Measurements from ENCODE around the gene CD151.

CD151 gene

DNA sequence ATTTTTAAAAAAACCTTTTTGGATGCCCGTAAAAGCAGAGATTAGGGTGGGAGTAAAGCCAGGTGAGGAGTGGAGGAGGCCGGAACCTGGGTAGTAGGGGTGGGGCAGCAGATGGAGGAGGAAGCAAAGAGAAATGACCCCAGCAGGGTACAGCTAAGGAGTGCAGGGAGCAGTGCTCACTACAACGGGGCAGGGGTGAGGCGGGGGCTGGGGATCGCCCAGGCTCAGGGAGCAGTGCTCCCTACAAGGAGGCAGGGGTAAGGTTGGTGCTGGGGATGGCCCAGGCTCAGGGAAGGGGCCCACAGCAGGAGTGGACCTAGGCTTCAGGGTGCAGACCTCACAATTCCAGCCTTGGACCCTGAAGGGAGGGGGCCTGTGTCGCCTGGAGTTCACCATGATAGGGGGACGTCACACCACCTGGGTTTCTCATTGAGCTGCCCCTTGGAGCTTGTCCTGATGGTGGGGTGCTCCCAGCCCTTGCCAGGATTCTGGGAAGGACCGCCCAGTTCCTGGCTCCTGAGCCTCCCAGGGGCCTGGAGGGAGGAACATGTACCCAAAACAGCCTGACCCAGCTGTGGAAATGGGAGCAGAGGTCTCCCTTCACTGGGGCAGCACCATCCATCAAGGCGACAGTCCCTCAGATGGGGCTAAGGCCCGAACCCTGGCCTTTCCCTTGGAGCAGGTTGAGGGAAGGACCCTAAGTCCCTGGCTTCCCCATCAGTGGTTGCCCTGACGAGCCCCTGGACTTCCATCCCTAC, 16.9 kb upstream of the CD151 start:
- DNase-seq (ENCODE audit: low spot score): no peak

DNA sequence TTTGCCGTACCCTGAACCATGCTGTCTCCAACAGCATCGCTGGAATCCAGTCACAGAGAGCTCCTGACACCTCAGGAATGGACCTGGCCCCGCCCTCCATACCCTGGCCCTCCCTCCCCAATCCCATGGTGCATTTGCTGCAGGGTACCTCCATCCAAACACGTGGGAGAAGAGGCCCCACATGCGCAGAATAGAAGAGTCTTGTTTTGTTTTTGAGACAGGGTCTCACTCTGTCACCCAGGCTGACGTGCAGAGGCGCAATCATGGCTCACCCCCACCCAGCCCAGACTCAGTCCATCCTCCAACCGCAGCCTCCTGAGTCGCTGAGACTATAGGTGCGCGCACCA, 16.3 kb upstream of the CD151 start:
- DNase-seq (ENCODE audit: low spot score): no peak

DNA sequence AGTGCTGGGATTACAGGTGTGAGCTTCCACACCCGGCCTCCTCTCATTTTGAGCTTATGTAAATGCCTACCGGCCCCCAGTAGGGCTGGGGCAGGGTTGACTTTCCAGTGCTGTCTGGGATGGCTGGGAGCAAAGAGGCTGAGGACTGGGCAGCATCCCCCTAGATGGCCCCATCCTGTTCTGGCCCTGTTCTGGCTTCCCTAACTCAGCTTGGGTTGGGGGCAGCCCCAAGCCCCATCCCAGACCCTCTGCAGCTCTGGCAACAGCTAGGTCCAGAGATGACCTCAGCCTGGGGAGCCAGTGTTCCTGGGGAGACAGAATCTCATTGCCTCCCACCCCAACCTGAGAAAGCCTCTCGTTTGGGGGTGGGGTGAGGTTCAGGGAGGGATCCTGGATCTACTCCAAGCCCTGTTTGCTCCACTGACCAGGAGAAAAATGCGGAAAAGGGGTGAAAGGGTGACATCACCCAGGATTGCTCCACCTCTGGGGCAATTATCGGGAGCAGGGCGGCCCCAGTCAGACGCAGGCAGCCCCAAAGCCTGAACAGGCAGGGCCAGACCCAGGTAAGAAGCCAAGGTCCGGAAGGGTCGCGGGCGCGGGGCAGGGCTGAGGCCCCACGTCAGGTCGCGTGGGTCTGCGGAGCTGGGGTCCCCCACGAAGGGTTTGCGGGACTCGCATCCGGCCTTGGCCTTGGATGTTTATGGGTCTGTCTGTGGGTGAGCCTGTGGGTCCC, 14.2 kb upstream of the CD151 start, which contains the start of gene PNPLA2:
Gene PNPLA2, plus strand, starts transcription at position 519 of the 733 bp plus-strand sequence. CDS start 805 bp downstream, outside the sequence.
- DNase-seq (ENCODE audit: low spot score): no peak

- peak; percentile 95 for DNase-seq (ENCODE audit: low spot score)
Measured at GRCh38 chr11:819129-819931, 13.4 kb upstream of the CD151 start.

DNA sequence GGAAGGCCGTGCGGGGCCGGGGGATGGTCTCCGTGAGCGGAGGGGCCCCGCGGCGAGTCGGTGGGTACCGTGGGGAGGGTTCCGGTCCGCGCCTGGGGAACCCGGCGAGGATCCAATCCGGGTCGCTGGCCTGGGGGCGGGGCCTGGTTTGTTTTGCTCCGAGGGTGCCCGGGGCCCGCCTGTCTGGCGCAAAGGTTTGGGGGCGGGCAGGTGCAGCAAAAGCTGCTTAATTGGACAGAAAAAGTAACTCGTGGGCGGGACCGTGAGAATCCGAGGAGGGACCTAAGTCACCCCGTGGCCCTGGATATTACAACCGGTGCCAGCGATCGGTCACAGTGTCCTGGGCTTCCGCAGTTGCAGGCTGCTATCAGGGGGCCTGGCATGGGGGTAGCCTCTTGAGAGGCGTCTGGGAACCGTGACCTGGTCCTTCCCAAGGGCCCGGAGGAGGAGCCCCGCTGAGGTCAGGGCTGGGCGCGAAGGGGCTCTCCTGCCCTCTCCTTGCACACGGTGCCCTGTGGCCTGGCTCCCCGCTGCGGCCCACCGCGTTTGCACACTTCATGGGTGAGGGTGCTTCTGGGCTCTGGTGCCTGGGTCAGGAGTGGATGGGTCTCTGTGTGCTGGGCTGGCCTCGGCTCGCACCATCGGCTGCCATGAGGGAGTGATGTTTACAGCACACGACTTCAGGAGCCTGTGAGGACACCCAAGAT, 12.7 kb upstream of the CD151 start:
- DNase-seq (ENCODE audit: low spot score): peak; percentile 91

GRCh38 chr11:820655-821511, 11.9 kb upstream of the CD151 start:
- no peak for DNase-seq (ENCODE audit: low spot score)

- DNase-seq (ENCODE audit: low spot score): no peak
Measured at GRCh38 chr11:821512-822371, 11.0 kb upstream of the CD151 start.

DNA sequence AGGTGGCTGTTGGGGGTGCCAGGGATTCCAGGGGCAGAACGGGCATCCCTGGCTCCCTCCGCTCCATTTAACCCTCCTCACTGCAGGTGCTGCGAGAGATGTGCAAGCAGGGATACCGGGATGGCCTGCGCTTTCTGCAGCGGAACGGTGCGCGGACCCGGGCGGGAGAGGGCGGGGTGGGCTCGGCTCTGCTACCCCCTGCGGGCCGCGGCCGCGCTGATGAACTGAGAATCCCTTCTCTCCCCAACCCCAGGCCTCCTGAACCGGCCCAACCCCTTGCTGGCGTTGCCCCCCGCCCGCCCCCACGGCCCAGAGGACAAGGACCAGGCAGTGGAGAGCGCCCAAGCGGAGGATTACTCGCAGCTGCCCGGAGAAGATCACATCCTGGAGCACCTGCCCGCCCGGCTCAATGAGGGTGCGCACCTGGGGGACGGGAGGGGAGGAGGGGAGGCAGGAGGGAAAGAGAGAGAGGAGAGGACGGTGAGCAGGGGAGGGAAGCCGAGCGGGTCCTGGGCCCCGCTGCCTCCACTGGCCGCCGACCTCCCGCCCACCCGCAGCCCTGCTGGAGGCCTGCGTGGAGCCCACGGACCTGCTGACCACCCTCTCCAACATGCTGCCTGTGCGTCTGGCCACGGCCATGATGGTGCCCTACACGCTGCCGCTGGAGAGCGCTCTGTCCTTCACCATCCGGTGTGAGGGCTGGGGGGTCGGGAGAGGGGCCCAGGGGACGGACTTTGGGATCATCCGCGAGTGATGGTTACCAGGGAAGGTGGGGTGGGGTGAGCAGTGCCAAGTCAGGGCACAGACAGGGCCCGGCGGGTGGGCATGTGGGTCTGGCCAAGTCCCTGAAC, 9.1 kb upstream of the CD151 start:
- DNase-seq (ENCODE audit: low spot score): no peak

DNA sequence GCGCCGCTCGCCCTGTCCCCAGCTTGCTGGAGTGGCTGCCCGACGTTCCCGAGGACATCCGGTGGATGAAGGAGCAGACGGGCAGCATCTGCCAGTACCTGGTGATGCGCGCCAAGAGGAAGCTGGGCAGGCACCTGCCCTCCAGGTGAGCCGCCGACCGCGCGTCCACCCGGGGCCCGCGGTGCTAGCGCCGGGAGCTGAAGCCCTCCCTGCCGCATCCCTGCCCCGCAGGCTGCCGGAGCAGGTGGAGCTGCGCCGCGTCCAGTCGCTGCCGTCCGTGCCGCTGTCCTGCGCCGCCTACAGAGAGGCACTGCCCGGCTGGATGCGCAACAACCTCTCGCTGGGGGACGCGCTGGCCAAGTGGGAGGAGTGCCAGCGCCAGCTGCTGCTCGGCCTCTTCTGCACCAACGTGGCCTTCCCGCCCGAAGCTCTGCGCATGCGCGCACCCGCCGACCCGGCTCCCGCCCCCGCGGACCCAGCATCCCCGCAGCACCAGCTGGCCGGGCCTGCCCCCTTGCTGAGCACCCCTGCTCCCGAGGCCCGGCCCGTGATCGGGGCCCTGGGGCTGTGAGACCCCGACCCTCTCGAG, 8.4 kb upstream of the CD151 start:
- DNase-seq (ENCODE audit: low spot score): no peak

GRCh38 chr11:824942-825341, 7.8 kb upstream of the CD151 start:
- DNase-seq (ENCODE audit: low spot score): no peak

- DNase-seq (ENCODE audit: low spot score): no peak
Measured at GRCh38 chr11:825366-826226, 7.2 kb upstream of the CD151 start.

GRCh38 chr11:826227-826621, 6.5 kb upstream of the CD151 start:
- no peak for DNase-seq (ENCODE audit: low spot score)

- no peak for DNase-seq (ENCODE audit: low spot score)
Measured at GRCh38 chr11:826836-827145, 6.0 kb upstream of the CD151 start.

DNA sequence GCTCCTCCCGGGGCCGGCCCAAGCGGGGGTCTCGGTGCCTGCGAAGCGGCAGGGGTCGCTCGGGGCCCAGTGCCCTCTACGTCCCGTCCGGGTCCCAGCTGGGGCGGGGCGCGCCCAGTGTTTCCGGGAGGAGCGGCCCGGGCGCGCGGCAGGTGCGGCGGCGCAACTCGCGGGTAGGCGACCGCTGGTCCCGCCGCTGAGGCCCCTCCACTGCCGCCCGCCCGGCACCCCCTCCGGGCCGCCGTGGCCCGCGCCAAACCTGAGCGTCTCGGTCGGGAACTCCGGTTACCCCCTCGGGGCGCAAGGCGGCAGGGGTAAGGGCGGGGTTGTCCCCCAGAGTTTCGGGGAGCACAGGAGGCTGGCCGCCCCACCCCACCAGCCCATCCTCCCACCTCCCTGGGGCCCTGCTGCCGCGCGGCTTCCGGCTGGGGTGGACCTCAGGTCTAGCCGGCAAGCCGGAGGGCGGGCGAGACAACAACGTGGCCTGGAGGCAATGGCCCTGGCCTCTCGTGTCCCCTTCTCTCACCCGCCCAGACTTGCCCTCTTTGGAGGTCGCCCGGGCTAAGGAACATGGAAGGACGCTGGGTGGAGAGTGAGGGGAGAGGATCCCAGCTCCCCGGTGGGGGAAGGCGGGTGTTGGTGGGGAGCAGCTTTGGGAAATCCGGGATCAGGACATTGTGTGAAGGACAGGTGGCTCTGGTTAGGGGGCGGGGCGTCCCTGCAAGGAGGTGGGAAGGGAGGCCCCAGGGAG, 5.4 kb upstream of the CD151 start:
- DNase-seq (ENCODE audit: low spot score): no peak

- DNase-seq (ENCODE audit: low spot score): no peak
Measured at GRCh38 chr11:827897-828192, 4.9 kb upstream of the CD151 start, which contains the start of gene CRACR2B. Gene CRACR2B, plus strand, starts transcription at chr11:827919. Its CDS starts 689 bp downstream, at chr11:828608.

DNA sequence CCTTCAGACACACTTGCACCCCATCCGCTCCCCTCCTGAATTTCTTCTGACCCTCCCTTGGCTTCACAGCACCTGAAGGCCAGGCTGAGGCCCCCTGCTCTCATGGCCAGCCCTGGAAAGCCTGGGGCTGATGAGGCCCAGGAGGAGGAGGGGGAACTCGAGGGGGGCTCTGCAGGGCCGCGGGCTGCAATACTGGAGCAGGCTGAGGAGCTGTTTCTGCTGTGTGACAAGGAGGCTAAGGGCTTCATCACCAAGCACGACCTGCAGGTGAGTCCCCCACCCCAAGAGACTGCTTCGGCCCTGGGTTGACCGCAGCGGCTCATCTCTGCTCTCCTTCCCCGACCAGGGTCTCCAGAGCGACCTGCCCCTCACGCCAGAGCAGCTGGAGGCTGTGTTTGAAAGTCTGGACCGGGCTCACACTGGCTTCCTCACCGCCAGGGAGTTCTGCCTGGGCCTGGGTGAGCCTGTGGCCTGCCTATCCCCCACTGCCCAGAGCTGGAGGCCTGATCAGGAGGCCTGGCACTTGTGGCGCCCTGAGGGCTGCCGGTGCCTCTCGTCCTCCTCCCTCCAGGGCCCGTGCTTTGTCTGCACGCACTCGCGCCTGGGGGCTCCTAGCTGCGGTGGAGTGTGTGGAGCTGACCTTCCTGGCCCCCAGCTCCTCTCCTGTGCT, 4.1 kb upstream of the CD151 start:
- no peak for DNase-seq (ENCODE audit: low spot score)
